Sigmoid colon (tissue), 4 donors: ENCODE results near the gene KRTAP5-3.

ENCODE experiments used
- POLR2A ChIP-seq, 2 donors: fragments of 450-650 bp; IDR thresholded peaks; one replicate each; pipeline ENCODE4 v1.6.1; 2016; ENCODE audit warnings: antibody characterized with exemption in 2 of 2, mild to moderate bottlenecking in 2 of 2, moderate library complexity in 2 of 2
- POLR2AphosphoS5 ChIP-seq, 4 donors: sonication (generic); formaldehyde crosslinking; IDR thresholded peaks; one replicate each; pipeline ENCODE4 v1.6.1; 2017; ENCODE audit warnings: antibody characterized with exemption in 4 of 4

- TF ChIP-seq POLR2A (IDR thresholded peaks at IDR 0.05): no peak
- no peak for TF ChIP-seq POLR2AphosphoS5 (IDR thresholded peaks at IDR 0.05)
Measured at GRCh38 chr11:1632053-1632714, 23.9 kb upstream of the KRTAP5-3 start.
